Measurements from ENCODE around the gene G6PC3.
"Not testable (repeated sequence)": the region's sequence is repeated elsewhere in the genome, so short reads cannot be mapped to it uniquely, and the experiment has no call there.

The G6PC3 gene

GRCh38 chr17:44084131-44084538 lies 13.6 kb downstream of the G6PC3 start:
- no peak for DNase-seq

DNA sequence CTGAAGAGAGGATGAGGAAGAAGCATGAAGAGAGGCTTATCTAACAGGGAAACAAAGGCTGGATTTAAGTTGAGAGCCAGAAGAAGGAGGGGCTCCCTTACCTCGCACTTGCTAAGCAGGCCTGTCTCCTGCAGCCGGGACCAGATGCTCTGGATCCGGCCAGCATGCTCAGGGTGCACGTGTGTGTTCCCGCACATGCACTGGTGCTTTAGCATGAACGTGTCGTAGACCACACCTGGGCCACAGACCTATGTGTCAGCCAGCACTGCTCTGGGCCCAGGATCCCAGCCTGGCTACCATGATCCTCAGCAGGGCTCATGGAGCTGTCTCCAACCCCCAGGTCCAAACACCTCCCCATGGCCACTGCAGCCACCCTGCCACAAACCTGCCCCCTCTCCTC lies 14.4 kb downstream of the G6PC3 start:
- no peak for DNase-seq

- no peak for DNase-seq
Observed at GRCh38 chr17:44085908-44086307, 15.4 kb downstream of the G6PC3 start.

DNA sequence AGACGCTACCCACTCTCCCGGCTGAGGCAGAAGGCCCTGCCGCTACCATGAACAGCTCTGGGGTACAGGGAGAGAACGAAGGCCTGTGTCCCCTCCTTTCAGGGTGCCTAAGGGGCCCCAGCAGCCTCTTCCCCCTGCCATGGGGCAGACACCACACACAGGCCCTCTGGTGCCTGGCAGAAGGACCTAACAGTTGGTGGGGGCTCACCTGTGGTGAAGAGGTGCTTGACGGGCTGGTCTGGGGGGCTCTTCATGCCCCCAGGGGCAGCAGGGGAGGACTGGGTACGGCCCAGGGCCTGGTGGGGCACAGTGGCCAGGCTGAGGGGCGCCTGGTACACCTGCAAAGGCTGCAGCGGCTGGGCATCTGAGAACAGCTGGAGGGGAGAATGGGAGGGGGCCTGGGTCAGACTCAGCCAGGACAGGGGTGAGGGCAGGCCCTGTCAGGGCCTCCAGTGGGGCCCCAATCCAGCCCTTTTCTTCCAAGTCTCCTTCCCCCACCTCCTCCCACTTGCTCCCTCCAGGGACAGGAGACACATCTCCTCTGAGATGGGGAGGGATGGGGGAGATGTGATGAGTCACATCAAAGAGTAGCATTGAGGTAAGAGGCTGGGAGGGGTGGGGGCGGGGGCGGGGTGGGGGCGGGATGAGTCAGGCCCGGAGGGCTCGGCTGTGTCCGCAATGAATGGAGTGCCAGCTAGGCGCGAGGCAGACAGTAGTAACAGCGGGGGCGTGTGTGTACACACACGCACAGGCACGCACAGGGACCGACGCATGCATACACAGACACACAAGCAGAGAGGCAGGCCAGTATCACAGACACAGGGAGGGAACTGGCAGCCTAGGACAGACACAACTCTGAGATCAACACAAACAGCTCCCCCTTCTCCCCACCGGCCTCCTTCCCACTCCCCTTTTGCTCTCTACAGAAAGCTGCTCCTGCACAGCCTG lies 16.1 kb downstream of the G6PC3 start:
- peak; percentile 53 for DNase-seq

- no peak for DNase-seq
Observed at GRCh38 chr17:44087319-44087718, 16.8 kb downstream of the G6PC3 start.

- DNase-seq = no peak
Observed at GRCh38 chr17:44088254-44088653, 17.7 kb downstream of the G6PC3 start.

- no peak for DNase-seq
Observed at GRCh38 chr17:44091200-44091997, 20.9 kb downstream of the G6PC3 start.

DNA sequence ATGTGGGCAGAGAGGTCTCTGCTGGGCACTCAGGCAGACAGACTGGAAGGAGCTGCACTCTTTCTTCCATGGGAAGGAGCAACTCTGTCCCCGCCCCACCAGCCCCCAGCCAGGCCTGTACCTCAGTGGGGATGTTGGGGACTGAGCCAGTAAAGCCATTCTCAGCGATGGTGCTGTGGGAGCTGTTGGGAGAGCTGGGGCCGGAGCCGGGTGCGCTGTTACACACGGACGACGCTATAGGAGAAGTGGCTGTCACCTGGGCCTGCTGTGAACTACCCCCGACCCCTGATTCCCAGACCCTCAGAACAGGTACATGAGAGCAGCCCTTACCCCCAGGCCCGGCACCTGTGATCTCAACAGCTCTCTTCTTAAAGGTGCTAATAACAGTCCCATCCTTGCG lies 21.5 kb downstream of the G6PC3 start:
- DNase-seq = no peak

DNA sequence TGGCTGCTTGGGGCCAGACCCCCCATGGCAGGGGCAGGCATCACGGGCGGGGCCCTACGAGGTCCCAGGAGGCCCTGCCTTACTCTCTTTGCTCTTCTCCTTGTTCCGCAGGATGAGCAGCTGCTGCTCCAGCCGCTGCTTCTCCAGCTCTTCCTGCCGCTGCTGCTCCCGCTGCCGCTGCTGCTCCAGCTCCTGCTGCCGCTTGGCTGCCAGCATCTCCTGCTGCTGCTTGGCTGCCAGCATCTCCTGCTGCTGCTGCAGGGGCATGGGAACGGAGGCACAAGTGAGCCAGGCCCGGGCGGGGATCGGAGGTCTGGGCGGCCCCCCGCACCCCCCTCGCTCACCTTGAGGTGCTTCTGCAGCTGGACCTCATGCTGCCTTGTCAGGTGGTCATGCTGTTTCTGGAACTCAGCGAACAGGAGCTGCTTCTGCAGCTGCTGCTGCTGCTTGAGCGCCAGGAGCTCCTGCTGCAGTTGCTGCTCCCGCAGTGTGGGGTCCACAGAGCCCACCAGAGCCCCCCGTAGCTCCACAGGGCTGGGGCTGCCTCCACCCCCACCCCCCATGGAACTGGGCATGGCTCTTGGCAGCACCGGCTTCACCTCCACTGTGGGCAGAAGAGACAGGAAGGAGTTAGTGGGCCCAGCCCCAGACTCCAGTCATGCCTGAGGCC lies 22.8 kb downstream of the G6PC3 start:
- DNase-seq = no peak

DNA sequence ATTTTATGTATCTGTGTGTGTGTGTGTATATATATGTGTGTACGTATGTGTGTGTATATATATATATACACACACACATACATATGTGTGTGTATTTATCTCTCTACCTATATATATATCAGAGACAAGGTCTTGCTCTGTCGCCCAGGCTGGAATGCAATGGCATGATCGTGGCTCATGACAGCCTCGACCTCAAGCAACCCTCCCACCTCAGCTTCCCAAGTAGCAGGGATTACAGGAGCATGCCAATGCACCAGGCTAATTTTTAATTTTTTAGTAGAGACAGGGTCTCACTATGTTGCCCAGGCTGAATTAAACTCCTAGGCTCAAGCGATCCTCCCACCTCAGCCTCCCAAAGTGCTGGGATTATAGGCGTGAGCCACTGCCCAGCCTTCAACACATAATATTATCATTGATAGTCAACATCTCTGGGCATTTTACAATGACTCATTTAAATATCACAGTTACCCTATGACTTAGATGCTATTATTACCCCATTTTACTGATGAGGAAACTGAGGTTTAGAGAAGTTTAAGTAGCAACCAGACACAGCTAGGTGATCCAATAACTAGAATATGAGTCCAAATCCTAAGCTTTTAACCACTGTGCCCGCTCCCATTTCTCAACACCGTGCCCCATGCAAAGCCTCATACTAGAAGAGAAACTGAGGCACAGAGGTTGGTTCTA lies 24.3 kb downstream of the G6PC3 start:
- DNase-seq = no peak

DNA sequence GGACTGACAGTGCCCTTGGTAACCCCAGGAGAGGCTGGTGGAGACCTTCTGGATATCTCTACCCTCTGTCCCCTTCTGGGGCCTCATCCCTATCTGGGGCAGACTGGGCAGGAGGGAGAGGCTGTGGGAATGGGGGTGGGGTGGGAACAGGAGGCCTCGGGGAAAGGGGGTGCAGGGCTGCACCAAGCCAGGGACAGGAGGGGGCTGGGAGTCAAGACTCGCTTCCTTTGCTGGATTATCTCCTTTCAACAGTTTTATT lies 24.8 kb downstream of the G6PC3 start:
- no peak for DNase-seq

DNA sequence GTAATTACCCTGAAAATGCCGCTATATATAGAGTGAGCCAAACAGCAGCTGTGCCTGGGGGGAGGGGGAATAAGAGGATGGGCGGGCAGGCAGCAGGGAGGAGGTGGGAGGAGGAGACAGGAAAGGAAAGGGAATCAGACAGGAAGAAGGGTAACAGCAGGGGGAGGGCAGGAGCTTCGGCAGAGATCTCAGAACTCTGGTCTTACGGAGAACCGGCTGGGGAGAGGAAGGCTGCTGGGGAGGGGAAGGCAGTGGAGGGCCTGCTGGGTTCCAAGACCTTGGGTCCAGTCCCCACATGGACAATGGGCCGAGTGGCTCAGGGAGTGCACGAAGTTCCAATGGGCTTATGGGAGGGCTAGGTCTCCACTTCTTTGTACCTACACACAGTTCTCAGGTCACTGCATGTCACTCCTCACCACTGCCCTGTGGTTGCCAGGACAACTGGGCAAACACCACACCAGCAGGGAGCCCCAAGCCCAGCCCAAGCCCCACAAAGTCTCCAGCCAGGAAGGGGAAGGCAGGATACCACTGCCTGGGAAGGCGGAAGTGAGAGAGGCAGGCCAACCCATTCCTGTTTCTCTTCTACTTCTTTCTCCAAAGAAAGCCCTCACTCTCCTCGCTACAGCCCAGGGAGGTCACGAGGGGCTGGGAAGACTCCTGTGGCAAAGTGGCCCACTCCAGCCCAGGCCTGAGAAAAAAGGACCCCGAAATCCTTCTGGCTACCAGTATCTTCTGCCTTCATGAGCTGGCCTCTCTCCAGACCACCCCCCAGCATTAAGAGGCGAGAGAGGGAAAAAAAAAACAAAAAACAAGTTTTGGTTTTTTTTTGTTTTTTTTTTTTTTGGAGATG lies 25.3 kb downstream of the G6PC3 start:
- DNase-seq = peak; percentile 82

DNA sequence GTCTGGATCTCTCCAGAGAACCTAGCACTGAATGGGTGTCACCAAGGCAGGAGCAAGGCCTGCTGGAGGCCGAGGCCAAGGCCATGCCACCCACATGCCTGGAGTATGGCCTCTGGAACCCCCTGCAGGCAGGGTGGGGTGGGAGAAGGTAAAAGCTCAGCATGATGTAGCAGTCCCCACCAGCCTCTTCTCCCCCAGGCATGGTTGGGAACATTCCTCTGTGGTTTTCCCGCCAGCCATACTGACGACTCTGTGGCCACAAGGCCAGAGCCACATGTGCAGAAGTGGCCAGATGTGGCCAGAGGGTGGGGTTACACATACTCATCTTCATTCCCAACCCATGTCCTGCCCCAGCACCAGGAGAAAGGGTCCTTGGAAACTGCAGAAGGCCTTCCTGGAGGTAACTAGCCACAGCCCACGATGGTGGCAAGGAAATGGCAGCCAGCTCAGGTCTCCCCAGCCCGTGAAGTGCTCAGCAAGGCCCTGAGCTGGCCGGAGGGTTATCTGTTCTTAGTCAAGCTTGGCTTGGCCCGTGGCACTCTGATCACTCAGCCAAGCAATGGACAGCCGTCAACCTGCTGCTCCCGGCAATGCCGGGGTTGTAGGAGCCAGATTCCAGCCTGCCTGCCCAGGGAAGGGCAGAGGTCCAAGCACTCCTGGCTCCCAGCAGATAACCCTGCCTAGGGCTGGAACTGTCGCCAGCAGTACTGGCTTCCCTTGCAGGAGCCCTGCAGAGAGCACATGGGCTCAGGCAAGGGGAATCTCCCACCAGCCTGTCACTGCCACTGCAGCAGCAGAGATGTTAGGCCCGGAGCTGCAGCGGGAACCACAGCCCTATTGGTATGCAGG lies 26.8 kb downstream of the G6PC3 start:
- no peak for DNase-seq

- DNase-seq = not testable (repeated sequence)
Observed at GRCh38 chr17:44101858-44102257, 31.3 kb downstream of the G6PC3 start.

GRCh38 chr17:44102849-44103622 lies 32.5 kb downstream of the G6PC3 start:
- DNase-seq = no peak

GRCh38 chr17:44105483-44105882 lies 34.9 kb downstream of the G6PC3 start:
- peak; percentile 35 for DNase-seq

- no peak for DNase-seq
Observed at GRCh38 chr17:44105941-44106340, 35.4 kb downstream of the G6PC3 start.

- DNase-seq = no peak
Observed at GRCh38 chr17:44106801-44107200, 36.3 kb downstream of the G6PC3 start.

GRCh38 chr17:44108440-44109311 lies 38.1 kb downstream of the G6PC3 start:
- no peak for DNase-seq
